ENCODE results near the gene HUNK.

HUNK gene

DNA sequence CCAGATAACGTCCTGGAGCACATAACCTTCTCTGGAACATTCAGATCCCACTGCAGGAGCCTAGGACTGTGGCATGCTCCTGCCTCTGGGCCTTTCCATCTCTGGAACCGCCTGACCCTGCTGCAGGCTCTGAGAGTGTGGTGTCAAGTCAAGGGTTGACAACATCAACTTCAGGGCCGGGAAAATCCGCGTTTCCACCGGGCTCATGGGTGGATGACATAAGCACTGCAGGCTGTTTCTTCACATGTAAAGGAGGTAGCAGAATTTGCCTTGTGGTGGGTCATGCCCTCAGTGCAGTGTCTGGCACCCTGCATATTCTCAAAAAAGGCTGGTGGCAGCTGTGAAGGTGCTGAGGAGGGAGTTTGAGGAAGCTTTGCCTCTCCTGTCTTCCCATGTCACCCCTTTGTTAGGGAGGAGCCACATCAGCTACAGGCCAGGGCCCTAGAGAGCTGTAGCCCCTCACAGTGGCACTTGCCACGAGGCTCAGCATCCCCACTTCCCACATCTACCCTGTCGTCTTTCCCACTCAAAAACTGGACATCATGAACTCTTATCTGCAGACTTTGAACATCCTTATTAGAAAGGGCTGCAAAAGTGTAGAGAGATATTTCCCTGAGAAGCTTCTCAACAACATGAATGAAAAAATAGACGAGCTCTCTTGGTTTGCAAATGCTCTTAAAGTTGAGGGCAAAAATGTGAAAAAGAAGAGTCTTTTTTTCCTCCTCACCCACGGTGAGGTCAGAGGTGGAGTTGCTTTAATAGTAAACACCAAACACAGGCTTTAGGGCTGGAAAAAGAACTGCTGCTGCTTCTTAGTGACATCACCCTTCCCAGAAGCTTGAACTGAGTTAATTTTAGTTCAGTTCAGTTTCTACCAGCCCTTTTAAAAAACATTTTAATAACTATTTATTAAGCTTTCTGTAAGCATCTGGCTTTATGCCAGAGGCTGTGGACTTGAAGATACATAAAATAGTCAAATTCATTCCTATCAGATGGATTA lies 121.3 kb downstream of the HUNK start:
- ChIA-PET CTCF (interaction anchor here (1.0 kb wide), 1 partner anchor 9 kb away, joined by 3 read pairs; no protein-coding TSS in a partner anchor), POLR2A (no interaction called here)
- TF ChIP-seq, protein P1, sequence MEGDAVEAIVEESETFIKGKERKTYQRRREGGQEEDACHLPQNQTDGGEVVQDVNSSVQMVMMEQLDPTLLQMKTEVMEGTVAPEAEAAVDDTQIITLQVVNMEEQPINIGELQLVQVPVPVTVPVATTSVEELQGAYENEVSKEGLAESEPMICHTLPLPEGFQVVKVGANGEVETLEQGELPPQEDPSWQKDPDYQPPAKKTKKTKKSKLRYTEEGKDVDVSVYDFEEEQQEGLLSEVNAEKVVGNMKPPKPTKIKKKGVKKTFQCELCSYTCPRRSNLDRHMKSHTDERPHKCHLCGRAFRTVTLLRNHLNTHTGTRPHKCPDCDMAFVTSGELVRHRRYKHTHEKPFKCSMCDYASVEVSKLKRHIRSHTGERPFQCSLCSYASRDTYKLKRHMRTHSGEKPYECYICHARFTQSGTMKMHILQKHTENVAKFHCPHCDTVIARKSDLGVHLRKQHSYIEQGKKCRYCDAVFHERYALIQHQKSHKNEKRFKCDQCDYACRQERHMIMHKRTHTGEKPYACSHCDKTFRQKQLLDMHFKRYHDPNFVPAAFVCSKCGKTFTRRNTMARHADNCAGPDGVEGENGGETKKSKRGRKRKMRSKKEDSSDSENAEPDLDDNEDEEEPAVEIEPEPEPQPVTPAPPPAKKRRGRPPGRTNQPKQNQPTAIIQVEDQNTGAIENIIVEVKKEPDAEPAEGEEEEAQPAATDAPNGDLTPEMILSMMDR (IDR thresholded peaks at IDR 0.05; ENCODE audit: insufficient read depth, low read length, missing control alignments) = no peak
- DNase-seq (ENCODE audit: low read depth, low spot score) = no peak
- H3K4me3 ChIP-seq (ENCODE audit: low read depth, low read length) = no peak overlapping the region

DNA sequence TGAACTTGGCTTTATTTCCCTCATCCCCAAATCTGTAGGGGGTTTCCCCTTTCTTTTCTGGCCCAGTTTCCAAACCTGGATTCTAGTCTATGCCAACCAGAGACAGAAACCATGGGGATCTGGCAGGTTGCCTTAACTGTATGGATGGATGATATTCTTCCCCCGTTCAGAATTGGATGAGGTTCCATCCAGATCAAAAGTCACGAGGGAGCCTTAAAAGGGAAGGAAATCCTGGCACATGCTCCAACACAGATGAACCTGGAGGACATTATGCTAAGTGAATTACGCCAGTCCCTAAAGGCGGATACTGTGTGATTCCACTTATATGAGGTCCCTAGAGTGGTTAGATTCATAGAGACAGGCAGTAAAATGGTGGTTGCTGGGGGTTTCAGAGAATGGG lies 124.4 kb downstream of the HUNK start:
- ChIA-PET POLR2A (no interaction called here), CTCF (no interaction called here)
- TF ChIP-seq, protein P1 (IDR thresholded peaks at IDR 0.05; ENCODE audit: insufficient read depth, low read length, missing control alignments) = no peak
- H3K4me3 ChIP-seq (ENCODE audit: low read depth, low read length) = no peak overlapping the region
- no peak for DNase-seq (ENCODE audit: low read depth, low spot score)

DNA sequence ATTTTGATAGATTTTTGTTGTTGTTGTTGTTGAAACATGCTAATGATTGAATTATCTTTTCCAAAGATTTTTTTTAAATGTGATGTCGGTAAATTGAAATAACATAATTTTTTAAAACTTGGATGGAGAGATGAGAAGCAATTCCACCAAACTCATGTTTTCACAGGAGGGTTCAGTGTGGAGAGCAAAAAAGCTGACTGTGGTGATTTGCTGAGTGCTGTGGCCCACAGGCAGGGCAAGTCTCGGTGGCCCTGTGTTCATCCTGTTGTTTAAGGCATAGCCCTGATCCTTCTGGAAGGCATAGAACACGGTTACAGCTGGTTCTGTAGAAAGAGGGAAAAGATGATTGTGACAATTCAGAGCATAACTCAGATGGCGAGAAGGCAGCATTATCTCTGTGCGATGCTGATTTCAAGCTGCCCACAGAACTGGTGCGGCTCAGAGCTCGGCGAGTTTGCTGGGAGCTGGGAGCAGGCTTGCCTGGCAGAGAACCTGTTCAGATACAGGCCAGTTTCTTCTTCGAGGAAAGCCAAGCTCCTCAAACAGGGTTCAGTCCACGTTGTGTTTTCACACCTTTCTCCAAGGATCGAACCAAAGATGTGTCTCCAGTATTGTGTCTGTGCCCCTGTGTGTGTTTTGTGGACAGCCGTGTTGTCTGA lies 127.1 kb downstream of the HUNK start:
- ChIA-PET POLR2A (no interaction called here), CTCF (interaction anchor here (1.4 to 1.5 kb wide), 2 partner anchors 127 to 258 kb away, joined by 3 read pairs; partner anchors contain the start of gene HUNK)
- TF ChIP-seq, protein P1 (IDR thresholded peaks at IDR 0.05; ENCODE audit: insufficient read depth, low read length, missing control alignments) = no peak
- DNase-seq (ENCODE audit: low read depth, low spot score) = no peak
- H3K4me3 ChIP-seq (ENCODE audit: low read depth, low read length) = no peak overlapping the region

DNA sequence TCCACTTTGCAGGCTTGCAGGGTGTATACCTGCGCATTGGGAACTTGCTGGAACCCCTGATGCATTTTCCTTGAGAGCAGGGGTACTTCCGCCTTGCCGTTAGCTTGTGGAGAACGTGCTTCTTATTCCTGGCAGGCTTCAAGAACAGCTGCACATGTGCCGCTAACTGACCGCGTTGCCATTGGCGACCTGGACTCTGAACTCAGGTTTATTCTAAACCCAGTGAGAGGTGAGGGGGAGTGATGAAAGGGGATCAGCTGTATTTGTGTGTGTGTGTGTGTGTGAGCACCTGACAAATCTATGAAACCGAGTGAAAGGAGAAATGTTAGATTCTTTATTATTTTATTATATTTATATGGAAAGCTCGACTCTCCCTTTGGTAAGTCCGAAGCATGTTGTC lies 128.6 kb downstream of the HUNK start:
- CTCF ChIA-PET = interaction anchor here (1.4 to 1.5 kb wide), 2 partner anchors 129 to 257 kb away, joined by 3 read pairs; partner anchors contain the start of gene HUNK
- TF ChIP-seq, protein P1 (IDR thresholded peaks at IDR 0.05; ENCODE audit: insufficient read depth, low read length, missing control alignments) = no peak
- H3K4me3 ChIP-seq (ENCODE audit: low read depth, low read length) = no peak overlapping the region
- no peak for DNase-seq (ENCODE audit: low read depth, low spot score)
- POLR2A ChIA-PET = no interaction called here

DNA sequence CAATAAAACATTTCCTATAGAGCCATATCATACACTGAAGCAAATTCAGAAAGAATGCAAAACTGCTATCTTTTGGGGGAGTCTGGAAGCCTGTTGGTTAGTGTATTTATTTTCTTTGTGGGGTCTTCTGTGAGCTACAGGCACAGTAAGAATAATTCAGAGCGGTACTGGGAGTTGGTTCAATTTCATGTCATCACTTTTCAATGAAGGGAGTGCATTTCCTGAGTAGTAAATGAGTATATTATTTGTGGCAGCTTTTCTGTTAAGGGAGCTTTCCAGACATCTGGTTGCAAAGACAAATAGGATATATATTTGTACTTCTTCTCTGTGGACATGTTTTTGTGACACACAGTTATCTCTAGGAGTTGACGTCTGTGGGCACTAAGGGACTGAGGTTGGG lies 130.6 kb downstream of the HUNK start:
- ChIA-PET CTCF (no interaction called here), POLR2A (no interaction called here)
- TF ChIP-seq, protein P1 (IDR thresholded peaks at IDR 0.05; ENCODE audit: insufficient read depth, low read length, missing control alignments) = no peak
- DNase-seq (ENCODE audit: low read depth, low spot score) = no peak
- no peak overlapping the region for H3K4me3 ChIP-seq (ENCODE audit: low read depth, low read length)

DNA sequence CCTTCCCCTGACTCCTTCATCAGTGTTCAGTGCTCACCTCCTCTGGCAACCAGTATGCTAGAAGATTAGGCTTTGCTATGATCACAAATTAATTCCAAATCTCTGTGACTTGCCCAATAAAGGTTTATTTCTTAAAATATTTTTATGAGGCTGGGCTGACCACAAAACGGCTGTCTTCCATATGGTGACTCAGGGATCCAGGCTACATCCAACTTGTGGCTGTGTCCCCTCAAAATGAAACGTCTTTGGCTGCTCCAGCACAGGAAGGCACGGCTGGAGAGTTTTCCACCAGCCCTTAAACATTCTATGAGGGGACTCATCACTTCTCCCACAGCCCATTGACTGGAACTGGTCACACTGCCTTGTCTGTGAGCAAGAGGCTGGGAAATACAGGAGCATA lies 131.5 kb downstream of the HUNK start:
- ChIA-PET POLR2A (no interaction called here), CTCF (no interaction called here)
- DNase-seq (ENCODE audit: low read depth, low spot score) = no peak
- H3K4me3 ChIP-seq (ENCODE audit: low read depth, low read length) = no peak overlapping the region
- TF ChIP-seq, protein P1 (IDR thresholded peaks at IDR 0.05; ENCODE audit: insufficient read depth, low read length, missing control alignments) = no peak

Data from AG04449 (cell line).